Astrocyte (in vitro differentiated cells and primary cell): ENCODE results near the gene FILIP1L.

Experiments
- CTCF ChIP-seq: IDR thresholded peaks from 2 replicates; pipeline ENCODE4 v1.5.1; 2011; ENCODE audit warnings: low read depth, mild to moderate bottlenecking, inconsistent platforms, low read length, moderate library complexity; ENCODE audit not compliant: insufficient read depth
- EZH2 ChIP-seq: IDR thresholded peaks from 2 replicates; pipeline ENCODE4 v1.6.1; 2012; ENCODE audit warnings: mild to moderate bottlenecking, low read length, inconsistent platforms; ENCODE audit not compliant: insufficient read depth

GRCh38 chr3:100107221-100107814 is 7.0 kb downstream of the FILIP1L start:
- TF ChIP-seq CTCF (no peak), EZH2 (no peak)
